Right lobe of liver (tissue), 6 donors: ENCODE data around the gene ITPRID2. TPM values are rescaled to one million over a fixed set of nuclear protein-coding genes. Genes with fewer than 3 reads are reported as not detected.
A peak's percentile ranks its signal among the peaks of the same experiment; 100 is the strongest.

Experiments
- ATAC-seq, 4 donors: fragments of 200-7000 bp; cut with Tn5 transposase; one replicate each; pipeline ENCODE4 v1.9.1; 2020; ENCODE audit warnings: mild to moderate bottlenecking in 4 of 4, moderate library complexity in 4 of 4
- DNase-seq, 3 donors: peaks; one replicate each; pipeline ENCODE4 v3.0.0-alpha.2; 2020
- H3K27ac ChIP-seq, 3 donors: fragments of 200-600 bp; one replicate each; pipeline ENCODE4 v1.8.0; 2022
- H3K27me3 ChIP-seq, 2 donors: fragments of 200-600 bp; one replicate each; pipeline ENCODE4 v1.8.0; 2022
- H3K36me3 ChIP-seq, 4 donors: fragments of 200-600 bp; sonication (generic) in 1 of 4; one replicate each; pipeline versions ENCODE4 v1.5.1 to v1.8.0; 2017 to 2022; ENCODE audit warnings: control low read depth in 1 of 4
- H3K4me1 ChIP-seq, 4 donors: fragments of 200-600 bp; sonication (generic) in 1 of 4; one replicate each; pipeline versions ENCODE4 v1.5.1 to v1.8.0; 2017 to 2022; ENCODE audit warnings: control low read depth in 1 of 4
- H3K4me3 ChIP-seq, 3 donors: fragments of 200-600 bp; one replicate each; pipeline ENCODE4 v1.8.0; 2022
- H3K9me3 ChIP-seq, 4 donors: fragments of 200-600 bp; sonication (generic) in 1 of 4; one replicate each; pipeline versions ENCODE4 v1.5.1 to v1.8.0; 2017 to 2022; ENCODE audit warnings: control low read depth in 1 of 4
- CTCF ChIP-seq, 4 donors: fragments of 200-600 bp in 3 of 4; fragments of 450-650 bp in 1 of 4; IDR thresholded peaks; one replicate each; pipeline versions ENCODE4 v1.5.1 to v1.8.0; 2016 to 2022; ENCODE audit warnings: antibody characterized with exemption in 4 of 4, mild to moderate bottlenecking in 2 of 4
- POLR2A ChIP-seq: fragments of 450-650 bp; IDR thresholded peaks from one replicate; pipeline ENCODE4 v1.6.1; 2017; ENCODE audit warnings: antibody characterized with exemption, mild to moderate bottlenecking
- WGBS: methylation state at CpG from one replicate; pipeline ENCODE4 v1.1.6; 2018; ENCODE audit warnings: low coverage, low lambda C conversion rate; ENCODE audit not compliant: insufficient coverage; ENCODE audit errors: missing lambda C conversion rate; 5-methylcytosine and 5-hydroxymethylcytosine counted together
- intact Hi-C, 2 donors: fragments of 100-400 bp; cut with DNase I; formaldehyde crosslinking; loops; one replicate each; pipeline versions ENCODE4 v1.11.2 to v1.14.1; 2022
- total RNA-seq, 6 experiments: library from RNA; depleted of rRNA in 2 of 6; stranded (reverse); fragments of >200 nt in 2 of 6; fragmentation: NEBNext Ultra II Directional in 3 of 6; extraction: Animal tissue kit (Norgen Biotek cat#: 25700) in 3 of 6; gene quantifications; one replicate each; pipeline versions ENCODE4 v1.1.0 to v1.2.4, GENCODE V29; 2016 to 2023
- donor health status: DM: no; HTN: yes; CAD: no.
- donor health status: DM: no; HTN: no; CAD: no.
- donor health status: DM: no; HTN: no; CAD: no.
- donor health status: DM: no; HTN: yes; CAD: no.
- donor health status: DM: no; HTN: yes; CAD: no.

ITPRID2 gene
- total RNA-seq, 6 experiments from 2014 or later, result 49.4 to 129 (median 74.5) TPM

GRCh38 chr2:181900007-181900651 is 8.6 kb downstream of the ITPRID2 start:
- Histone ChIP-seq H3K4me1 (peaks cover 0 to 73% (median 25%) of the 10 kb centered on the region in 4 donors), H3K27ac (no peak overlapping the region), H3K9me3 (no peaks in the 10 kb centered on the region), H3K36me3 (peaks cover 0 to 53% (median 23%) of the 10 kb centered on the region in 4 donors), H3K4me3 (no peak overlapping the region), H3K27me3 (no peaks in the 10 kb centered on the region)
- DNase-seq, result no peak
- TF ChIP-seq CTCF (IDR thresholded peaks at IDR 0.05) (no peak), POLR2A (no peak)
- ATAC-seq, result no peak
- intact Hi-C loops, result no loop called here
- WGBS, result 48% methylated on average over 3 of the region's 3 CpGs

DNA sequence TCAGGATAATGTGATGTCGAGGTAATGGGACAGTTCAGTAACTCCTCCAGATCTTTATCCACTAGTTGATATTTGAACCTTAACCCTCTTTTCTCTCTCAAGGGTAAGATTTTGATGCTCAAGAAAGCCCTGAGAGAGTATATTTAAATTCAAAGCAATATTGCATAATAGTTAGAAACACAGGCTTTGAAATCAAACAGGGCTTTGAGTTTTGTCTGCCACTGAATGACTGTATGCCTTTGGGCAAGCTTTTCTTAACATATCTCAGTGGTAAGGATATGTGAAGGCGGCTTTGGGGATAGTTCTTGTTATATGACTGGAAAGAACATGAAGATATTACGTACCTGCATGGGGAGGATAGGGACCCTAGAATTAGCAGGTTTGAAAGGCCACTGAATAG is 11.1 kb downstream of the ITPRID2 start:
- Histone ChIP-seq H3K27ac (no peak overlapping the region), H3K36me3 (peaks cover 0 to 60% (median 23%) of the 10 kb centered on the region in 4 donors)
- peak in 2 of 4 donors; percentile 24 to 30 for ATAC-seq

GRCh38 chr2:181904022-181904632 is 12.6 kb downstream of the ITPRID2 start:
- TF ChIP-seq CTCF (IDR thresholded peaks at IDR 0.05), result peak; percentile 42 to 54 (median 52)
- no peak for TF ChIP-seq POLR2A
- Histone ChIP-seq H3K4me1 (peaks cover 0 to 58% (median 19%) of the 10 kb centered on the region in 4 donors), H3K4me3 (no peak overlapping the region), H3K9me3 (no peaks in the 10 kb centered on the region), H3K36me3 (peaks cover 0 to 53% (median 22%) of the 10 kb centered on the region in 4 donors), H3K27ac (peak overlapping the region in 1 of 3 donors; percentile 20), H3K27me3 (no peaks in the 10 kb centered on the region)
- DNase-seq, result no peak
- intact Hi-C loops, result no loop called here
- 15% methylated on average over 2 of the region's 2 CpGs for WGBS
- peak; percentile 54 to 62 (median 59) for ATAC-seq

More for the DNA sequence above, 11.1 kb downstream of the ITPRID2 start:
- intact Hi-C loops, result no loop called here
- H3K4me3 ChIP-seq, result no peak overlapping the region
- peaks cover 0 to 51% (median 19%) of the 10 kb centered on the region in 4 donors for H3K4me1 ChIP-seq
- DNase-seq, result no peak
- no peak for TF ChIP-seq POLR2A
- no peak for TF ChIP-seq CTCF (IDR thresholded peaks at IDR 0.05)
- no peaks in the 10 kb centered on the region for H3K27me3 ChIP-seq
- H3K9me3 ChIP-seq, result no peaks in the 10 kb centered on the region
- 83% methylated on average over 3 of the region's 3 CpGs for WGBS

DNA sequence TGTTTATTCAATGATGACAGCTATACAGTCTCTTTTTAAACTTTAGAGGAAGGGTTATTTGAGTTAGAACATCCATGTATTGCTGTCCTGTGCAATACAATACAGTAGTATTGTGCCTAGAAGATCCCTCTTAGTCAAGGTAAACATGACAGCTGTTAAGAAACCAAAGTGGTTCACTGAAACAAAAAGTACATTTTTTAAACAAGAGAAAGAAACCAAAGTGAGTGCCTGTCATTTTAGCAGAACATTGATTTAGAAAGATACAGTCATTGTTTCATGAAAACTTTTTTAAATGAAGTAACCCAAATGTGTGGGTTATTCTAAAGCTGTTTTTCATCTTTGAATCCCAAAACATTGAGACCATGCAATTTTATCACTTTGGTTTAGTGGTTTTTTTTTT is 15.5 kb downstream of the ITPRID2 start:
- peaks cover 0 to 25% (median 8%) of the 10 kb centered on the region in 4 donors for H3K36me3 ChIP-seq
- H3K4me3 ChIP-seq, result no peak overlapping the region
- intact Hi-C loops, result no loop called here
- ATAC-seq (peak in 1 of 4 donors; percentile 19), DNase-seq (no peak)
- H3K27me3 ChIP-seq, result no peaks in the 10 kb centered on the region
- H3K4me1 ChIP-seq, result peaks cover 0 to 57% (median 11%) of the 10 kb centered on the region in 4 donors
- no peak overlapping the region for H3K27ac ChIP-seq
- no peaks in the 10 kb centered on the region for H3K9me3 ChIP-seq
- TF ChIP-seq POLR2A (no peak), CTCF (IDR thresholded peaks at IDR 0.05) (no peak)
